NCI-H2029 (cell line): ENCODE measurements around the gene SOX5.
A peak's percentile ranks its signal among the peaks of the same experiment; 100 is the strongest.
"Not testable (repeated sequence)": the region's sequence is repeated elsewhere in the genome, so short reads cannot be mapped to it uniquely, and the experiment has no call there.

Source experiments
- DNase-seq: peaks from one replicate; lab custom pipeline; 2025; lab: John Stamatoyannopoulos, UW

Gene SOX5

GRCh38 chr12:23542187-23542586, 407.3 kb downstream of the SOX5 start:
- DNase-seq, result no peak

- no peak for DNase-seq
Measured at GRCh38 chr12:23540572-23540971, 408.9 kb downstream of the SOX5 start.

- DNase-seq, result peak; percentile 90
Measured at GRCh38 chr12:23536293-23536692, 413.2 kb downstream of the SOX5 start.

- no peak for DNase-seq
Measured at GRCh38 chr12:23535441-23535840, 414.0 kb downstream of the SOX5 start.

GRCh38 chr12:23534196-23534595, 415.3 kb downstream of the SOX5 start:
- no peak for DNase-seq

- no peak for DNase-seq
Measured at GRCh38 chr12:23533699-23534098, 415.8 kb downstream of the SOX5 start.

- DNase-seq, result no peak
Measured at GRCh38 chr12:23533265-23533664, 416.2 kb downstream of the SOX5 start.

GRCh38 chr12:23528316-23528715, 421.2 kb downstream of the SOX5 start:
- no peak for DNase-seq

GRCh38 chr12:23525450-23526072, 423.9 kb downstream of the SOX5 start:
- DNase-seq, result no peak

- DNase-seq, result no peak
Measured at GRCh38 chr12:23523339-23523738, 426.1 kb downstream of the SOX5 start.

GRCh38 chr12:23519444-23519843, 430.0 kb downstream of the SOX5 start:
- DNase-seq, result not testable (repeated sequence)

- DNase-seq, result not testable (repeated sequence)
Measured at GRCh38 chr12:23515785-23516184, 433.7 kb downstream of the SOX5 start.

- DNase-seq, result no peak
Measured at GRCh38 chr12:23510484-23510883, 439.0 kb downstream of the SOX5 start.

- DNase-seq, result not testable (repeated sequence)
Measured at GRCh38 chr12:23509832-23510231, 439.6 kb downstream of the SOX5 start.

- not testable (repeated sequence) for DNase-seq
Measured at GRCh38 chr12:23507785-23508184, 441.7 kb downstream of the SOX5 start.

GRCh38 chr12:23505736-23506135, 443.7 kb downstream of the SOX5 start:
- not testable (repeated sequence) for DNase-seq

- no peak for DNase-seq
Measured at GRCh38 chr12:23504641-23505399, 444.6 kb downstream of the SOX5 start.

GRCh38 chr12:23504043-23504442, 445.4 kb downstream of the SOX5 start:
- no peak for DNase-seq

GRCh38 chr12:23503544-23503943, 445.9 kb downstream of the SOX5 start:
- DNase-seq, result no peak

- no peak for DNase-seq
Measured at GRCh38 chr12:23502259-23502658, 447.2 kb downstream of the SOX5 start.

GRCh38 chr12:23495472-23495871, 454.0 kb downstream of the SOX5 start:
- DNase-seq, result no peak

- DNase-seq, result no peak
Measured at GRCh38 chr12:23493672-23494071, 455.8 kb downstream of the SOX5 start.

- DNase-seq, result not testable (repeated sequence)
Measured at GRCh38 chr12:23491029-23491428, 458.4 kb downstream of the SOX5 start.

GRCh38 chr12:23488130-23488529, 461.3 kb downstream of the SOX5 start:
- no peak for DNase-seq
